Type B pancreatic cell (in vitro differentiated cells): Measurements from ENCODE around the gene CHD6. TPM values are rescaled to one million over a fixed set of nuclear protein-coding genes. Genes with fewer than 3 reads are reported as not detected.

Source experiments
- DNase-seq: peaks from one replicate; pipeline ENCODE4 v3.0.0; 2021; ENCODE audit warnings: mixed read lengths; ENCODE audit not compliant: unreplicated experiment; ENCODE audit errors: extremely low spot score
- H3K27ac Mint-ChIP-seq: 2 replicates; pipeline ENCODE4 v1.8.0; 2021; ENCODE audit warnings: mild to moderate bottlenecking, mixed read lengths
- H3K27me3 Mint-ChIP-seq: 2 replicates; pipeline ENCODE4 v1.8.0; 2021; ENCODE audit warnings: mixed read lengths
- H3K36me3 Mint-ChIP-seq: 2 replicates; pipeline ENCODE4 v1.8.0; 2021; ENCODE audit warnings: mixed read lengths
- H3K4me1 Mint-ChIP-seq: one replicate; pipeline ENCODE4 v1.8.0; 2021; ENCODE audit warnings: mixed read lengths; ENCODE audit not compliant: unreplicated experiment
- H3K4me3 Mint-ChIP-seq: 2 replicates; pipeline ENCODE4 v1.8.0; 2021; ENCODE audit warnings: mild to moderate bottlenecking, mixed read lengths
- H3K9me3 Mint-ChIP-seq: 2 replicates; pipeline ENCODE4 v1.8.0; 2021; ENCODE audit warnings: mixed read lengths
- total RNA-seq: library from RNA; stranded (reverse); gene quantifications from 2 replicates; pipeline ENCODE4 v1.2.1, GENCODE V29; 2021; ENCODE audit warnings: low replicate concordance
- TF ChIP-seq, protein P1 (sequence below): fragments of 200-600 bp; sonication (generic); conservative IDR thresholded peaks from 2 replicates; pipeline ENCODE4 v1.5.0; 2021; ENCODE audit warnings: antibody characterized with exemption, mild to moderate bottlenecking

The CHD6 gene
- total RNA-seq, 1 donor from 2014 or later: 72.6 TPM

DNA sequence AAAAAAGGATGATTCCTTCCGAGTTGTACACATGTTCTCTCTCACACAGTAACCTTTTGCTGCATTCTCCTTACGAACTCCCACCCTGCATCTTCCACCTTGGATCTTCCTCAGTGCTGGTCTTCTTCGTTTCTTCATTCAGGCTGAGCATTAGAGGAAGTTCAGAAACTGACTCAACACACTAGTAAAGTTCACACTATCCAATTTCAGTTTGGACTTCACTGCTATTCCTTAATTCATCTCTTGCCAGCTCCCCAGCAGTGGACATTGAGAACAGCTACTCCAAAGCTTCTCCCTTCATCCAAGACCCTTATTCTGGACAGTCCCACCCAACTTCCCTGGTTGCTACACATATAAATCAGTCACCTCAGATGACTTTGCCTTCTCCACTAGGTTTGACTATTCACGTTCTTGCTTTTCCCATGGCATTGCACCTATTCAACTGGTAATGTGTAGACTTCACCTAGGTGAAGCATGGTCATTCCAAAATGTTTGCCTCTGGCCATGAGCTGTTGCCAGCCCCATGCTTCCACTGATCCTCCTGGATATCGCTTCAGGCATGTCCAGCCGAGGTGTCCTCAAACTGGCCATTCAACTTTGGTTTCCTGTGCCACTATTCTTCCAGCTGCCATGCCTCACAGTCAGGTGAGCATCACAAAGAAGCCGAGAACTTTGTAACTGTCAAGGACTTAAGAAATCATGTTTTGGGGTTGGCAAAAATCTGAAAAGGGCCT lies 147.6 kb downstream of the CHD6 start:
- no peak overlapping the region for H3K4me3 Mint-ChIP-seq
- TF ChIP-seq, protein P1, sequence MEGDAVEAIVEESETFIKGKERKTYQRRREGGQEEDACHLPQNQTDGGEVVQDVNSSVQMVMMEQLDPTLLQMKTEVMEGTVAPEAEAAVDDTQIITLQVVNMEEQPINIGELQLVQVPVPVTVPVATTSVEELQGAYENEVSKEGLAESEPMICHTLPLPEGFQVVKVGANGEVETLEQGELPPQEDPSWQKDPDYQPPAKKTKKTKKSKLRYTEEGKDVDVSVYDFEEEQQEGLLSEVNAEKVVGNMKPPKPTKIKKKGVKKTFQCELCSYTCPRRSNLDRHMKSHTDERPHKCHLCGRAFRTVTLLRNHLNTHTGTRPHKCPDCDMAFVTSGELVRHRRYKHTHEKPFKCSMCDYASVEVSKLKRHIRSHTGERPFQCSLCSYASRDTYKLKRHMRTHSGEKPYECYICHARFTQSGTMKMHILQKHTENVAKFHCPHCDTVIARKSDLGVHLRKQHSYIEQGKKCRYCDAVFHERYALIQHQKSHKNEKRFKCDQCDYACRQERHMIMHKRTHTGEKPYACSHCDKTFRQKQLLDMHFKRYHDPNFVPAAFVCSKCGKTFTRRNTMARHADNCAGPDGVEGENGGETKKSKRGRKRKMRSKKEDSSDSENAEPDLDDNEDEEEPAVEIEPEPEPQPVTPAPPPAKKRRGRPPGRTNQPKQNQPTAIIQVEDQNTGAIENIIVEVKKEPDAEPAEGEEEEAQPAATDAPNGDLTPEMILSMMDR: no peak
- DNase-seq: no peak
- peaks cover 54% of the 10 kb centered on the region for H3K36me3 Mint-ChIP-seq
- H3K27ac Mint-ChIP-seq: no peak overlapping the region
- no peaks in the 10 kb centered on the region for H3K27me3 Mint-ChIP-seq
- H3K9me3 Mint-ChIP-seq: no peaks in the 10 kb centered on the region
- H3K4me1 Mint-ChIP-seq: peaks cover 5% of the 10 kb centered on the region

DNA sequence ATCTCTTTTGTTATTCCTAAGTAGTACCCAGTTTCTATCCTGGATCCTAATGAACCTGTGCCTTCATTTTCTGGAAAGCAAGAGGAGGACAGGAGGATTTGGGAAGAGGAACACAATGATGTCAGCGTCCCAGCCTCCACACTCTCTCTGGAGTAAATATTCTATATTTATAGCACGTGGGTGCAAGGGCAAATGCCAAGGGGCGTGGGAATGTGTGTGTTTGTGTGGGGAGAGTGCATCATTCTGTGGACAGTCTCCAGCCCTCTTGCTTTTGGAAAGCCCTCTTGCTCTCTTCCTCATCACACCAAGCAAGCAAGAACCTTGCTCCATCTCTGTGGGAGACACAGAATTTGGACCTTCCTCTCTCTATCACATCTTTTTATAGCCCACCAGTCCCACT lies 148.3 kb downstream of the CHD6 start:
- DNase-seq: no peak
- Mint-ChIP-seq H3K36me3 (peaks cover 57% of the 10 kb centered on the region), H3K4me1 (no peaks in the 10 kb centered on the region), H3K9me3 (peaks cover 6% of the 10 kb centered on the region), H3K4me3 (no peak overlapping the region), H3K27me3 (no peaks in the 10 kb centered on the region), H3K27ac (no peak overlapping the region)
- TF ChIP-seq, protein P1: no peak

DNA sequence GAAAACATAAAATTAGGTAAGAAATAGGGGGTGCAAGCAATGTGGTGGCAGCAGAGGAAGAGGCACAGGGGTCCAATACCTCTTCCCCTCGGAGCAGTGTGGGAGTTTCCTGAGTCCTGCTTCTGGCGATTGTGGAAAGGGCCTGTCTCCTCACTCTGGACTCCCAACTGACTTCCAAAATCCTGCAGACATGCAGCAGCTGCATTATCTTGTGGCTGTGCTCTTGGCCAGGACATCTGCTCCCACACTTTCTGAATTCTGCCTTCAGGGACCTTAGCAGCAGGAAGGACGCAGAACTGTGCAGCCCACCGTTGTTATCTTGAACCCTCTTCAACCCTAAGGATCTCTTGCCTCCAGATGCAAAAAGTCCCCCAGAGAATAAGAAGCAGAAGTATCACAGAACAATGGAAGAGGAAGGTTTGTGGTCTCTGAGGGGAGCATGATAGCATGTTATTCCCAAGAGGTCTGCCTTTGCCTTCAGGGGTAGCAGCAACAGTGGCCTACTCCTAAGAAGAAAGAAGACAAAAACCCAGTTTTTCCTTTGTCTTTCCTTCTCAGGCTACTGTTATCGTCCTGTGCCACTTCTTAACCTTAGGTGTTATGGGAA lies 149.1 kb downstream of the CHD6 start:
- TF ChIP-seq, protein P1: no peak
- Mint-ChIP-seq H3K27me3 (no peaks in the 10 kb centered on the region), H3K4me3 (no peak overlapping the region), H3K4me1 (no peaks in the 10 kb centered on the region), H3K9me3 (peaks cover 12% of the 10 kb centered on the region), H3K27ac (no peak overlapping the region), H3K36me3 (peaks cover 61% of the 10 kb centered on the region)
- DNase-seq: no peak

DNA sequence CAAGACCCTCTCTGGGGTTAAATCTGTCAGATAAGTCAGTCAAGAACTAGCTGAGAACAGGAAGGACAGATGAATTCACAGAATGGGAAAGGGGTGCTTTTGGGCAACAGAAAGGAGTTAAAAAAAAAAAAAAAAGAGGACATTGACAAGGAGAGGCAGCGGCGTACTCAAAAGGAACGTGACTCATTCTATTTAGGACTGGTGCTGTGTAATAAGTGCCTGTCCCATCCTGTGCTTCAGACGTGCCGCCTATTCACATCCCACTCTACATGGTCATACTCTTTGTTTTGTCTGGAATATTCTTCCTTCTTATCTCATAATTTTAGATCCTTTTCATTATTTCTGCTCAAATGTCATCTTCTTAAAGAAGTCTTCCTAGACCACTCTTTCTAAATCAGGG lies 150.5 kb downstream of the CHD6 start:
- H3K27ac Mint-ChIP-seq: no peak overlapping the region
- no peak for DNase-seq
- peaks cover 61% of the 10 kb centered on the region for H3K36me3 Mint-ChIP-seq
- no peak overlapping the region for H3K4me3 Mint-ChIP-seq
- H3K9me3 Mint-ChIP-seq: peaks cover 12% of the 10 kb centered on the region
- no peaks in the 10 kb centered on the region for H3K4me1 Mint-ChIP-seq
- TF ChIP-seq, protein P1: no peak
- H3K27me3 Mint-ChIP-seq: no peaks in the 10 kb centered on the region

DNA sequence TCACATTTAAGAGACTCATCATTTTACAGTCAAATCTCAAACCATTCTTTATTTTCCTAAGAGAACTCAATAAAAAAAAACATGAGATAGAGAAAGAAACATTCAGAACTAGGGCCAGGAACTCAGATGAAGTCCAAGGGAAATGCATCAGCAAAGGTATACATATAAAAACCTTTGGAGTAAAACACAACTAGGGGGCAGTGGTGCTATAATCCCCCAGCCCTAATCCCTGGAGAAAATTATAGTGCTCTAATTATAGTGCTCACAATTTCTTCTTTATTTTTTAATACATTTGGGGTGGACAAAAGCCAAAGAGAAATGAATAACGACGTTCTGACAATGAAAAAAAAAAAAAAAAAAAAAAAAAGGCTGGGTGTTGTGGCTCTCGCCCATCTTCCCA lies 151.0 kb downstream of the CHD6 start:
- Mint-ChIP-seq H3K36me3 (peaks cover 61% of the 10 kb centered on the region), H3K9me3 (peaks cover 12% of the 10 kb centered on the region), H3K27me3 (no peaks in the 10 kb centered on the region), H3K4me3 (no peak overlapping the region), H3K27ac (no peak overlapping the region), H3K4me1 (no peaks in the 10 kb centered on the region)
- DNase-seq: no peak
- TF ChIP-seq, protein P1: no peak
